SU-DHL-6 (cell line): Measurements from ENCODE around the gene BCO1.

ENCODE experiments used
- EZH2phosphoT487 ChIP-seq: fragments of 200-600 bp; sonication (generic), shearing (Covaris generic); conservative IDR thresholded peaks from 2 replicates; pipeline ENCODE4 v1.6.1; 2018; ENCODE audit warnings: mild to moderate bottlenecking, antibody characterized with exemption, low read length, moderate library complexity, mixed read lengths
- TF ChIP-seq, protein P1 (sequence below): fragments of 200-600 bp; sonication (generic); IDR thresholded peaks from one replicate; pipeline ENCODE4 v1.5.1; 2017; ENCODE audit warnings: antibody characterized with exemption, mild to moderate bottlenecking, low read length, moderate library complexity; ENCODE audit not compliant: insufficient read depth, poor library complexity, severe bottlenecking

DNA sequence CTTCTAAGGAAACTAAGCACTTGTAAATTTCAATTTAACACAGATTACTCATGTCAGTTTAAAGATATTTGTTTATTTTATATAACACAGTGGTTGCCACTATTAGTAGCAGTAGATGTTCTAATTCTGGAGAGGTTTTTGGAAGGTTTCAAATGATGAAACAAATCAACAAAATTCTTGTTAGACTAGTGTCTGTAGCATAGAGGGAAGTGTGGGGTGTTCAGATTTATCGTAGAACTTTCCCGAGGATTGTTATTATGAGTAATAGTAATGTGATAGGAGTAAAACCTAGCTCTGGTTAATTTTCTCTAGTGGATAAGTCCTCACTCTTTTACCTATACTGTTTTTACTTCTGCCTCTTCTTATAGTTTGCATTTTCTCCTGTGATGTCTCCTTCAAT is 82.5 kb downstream of the BCO1 start:
- TF ChIP-seq, protein P1, sequence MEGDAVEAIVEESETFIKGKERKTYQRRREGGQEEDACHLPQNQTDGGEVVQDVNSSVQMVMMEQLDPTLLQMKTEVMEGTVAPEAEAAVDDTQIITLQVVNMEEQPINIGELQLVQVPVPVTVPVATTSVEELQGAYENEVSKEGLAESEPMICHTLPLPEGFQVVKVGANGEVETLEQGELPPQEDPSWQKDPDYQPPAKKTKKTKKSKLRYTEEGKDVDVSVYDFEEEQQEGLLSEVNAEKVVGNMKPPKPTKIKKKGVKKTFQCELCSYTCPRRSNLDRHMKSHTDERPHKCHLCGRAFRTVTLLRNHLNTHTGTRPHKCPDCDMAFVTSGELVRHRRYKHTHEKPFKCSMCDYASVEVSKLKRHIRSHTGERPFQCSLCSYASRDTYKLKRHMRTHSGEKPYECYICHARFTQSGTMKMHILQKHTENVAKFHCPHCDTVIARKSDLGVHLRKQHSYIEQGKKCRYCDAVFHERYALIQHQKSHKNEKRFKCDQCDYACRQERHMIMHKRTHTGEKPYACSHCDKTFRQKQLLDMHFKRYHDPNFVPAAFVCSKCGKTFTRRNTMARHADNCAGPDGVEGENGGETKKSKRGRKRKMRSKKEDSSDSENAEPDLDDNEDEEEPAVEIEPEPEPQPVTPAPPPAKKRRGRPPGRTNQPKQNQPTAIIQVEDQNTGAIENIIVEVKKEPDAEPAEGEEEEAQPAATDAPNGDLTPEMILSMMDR, result no peak
- TF ChIP-seq EZH2phosphoT487, result no peak
